Activated B cell treated with CpG ODN at 0.5 μM for 24 hours (primary cell): Measurements from ENCODE around the gene TMEM131L. TPM values are rescaled to one million over a fixed set of nuclear protein-coding genes. Genes with fewer than 3 reads are reported as not detected.
A peak's percentile ranks its signal among the peaks of the same experiment; 100 is the strongest.

ENCODE experiments used
- ATAC-seq: fragments of 200-7000 bp; cut with Tn5 transposase; one replicate; pipeline ENCODE4 v1.10.0; 2021; ENCODE audit warnings: low read depth, mild to moderate bottlenecking, moderate library complexity
- CTCF ChIA-PET: fragments of 350-600 bp; sonication (Branson Sonifier 250); formaldehyde crosslinking; loops from one replicate; lab custom pipeline; 2021; ENCODE audit warnings: antibody characterized with exemption; lab: Charles Lee
- POLR2A ChIA-PET: fragments of 350-600 bp; sonication (Branson Sonifier 250); formaldehyde crosslinking; loops from one replicate; lab custom pipeline; 2021; ENCODE audit warnings: antibody characterized with exemption; lab: Charles Lee
- DNase-seq: peaks from one replicate; pipeline ENCODE4 v3.0.0; 2022
- H3K27ac Mint-ChIP-seq: one replicate; pipeline ENCODE4 v1.8.0; 2020; ENCODE audit warnings: mixed read lengths
- H3K27me3 Mint-ChIP-seq: one replicate; pipeline ENCODE4 v1.8.0; 2021; ENCODE audit warnings: mixed read lengths
- H3K36me3 Mint-ChIP-seq: one replicate; pipeline ENCODE4 v1.8.0; 2021; ENCODE audit warnings: low read depth, mixed read lengths
- H3K4me1 Mint-ChIP-seq: one replicate; pipeline ENCODE4 v1.8.0; 2021; ENCODE audit warnings: mixed read lengths
- H3K4me3 Mint-ChIP-seq: one replicate; pipeline ENCODE4 v1.8.0; 2020; ENCODE audit warnings: mild to moderate bottlenecking, mixed read lengths
- H3K9me3 Mint-ChIP-seq: one replicate; pipeline ENCODE4 v1.8.0; 2020; ENCODE audit warnings: mixed read lengths
- intact Hi-C: fragments of 100-400 bp; cut with micrococcal nuclease; formaldehyde crosslinking; loops from one replicate; pipeline ENCODE4 v1.15.1; 2024
- total RNA-seq: library from RNA; stranded (reverse); gene quantifications from 2 replicates; pipeline ENCODE4 v1.2.3, GENCODE V29; 2022
- TF ChIP-seq, protein P1 (sequence below): fragments of 200-600 bp; IDR thresholded peaks from one replicate; pipeline ENCODE4 v1.8.0; 2022; ENCODE audit warnings: antibody characterized with exemption, mild to moderate bottlenecking

Gene TMEM131L
- total RNA-seq, 1 donor from 2014 or later, result 193 TPM

DNA sequence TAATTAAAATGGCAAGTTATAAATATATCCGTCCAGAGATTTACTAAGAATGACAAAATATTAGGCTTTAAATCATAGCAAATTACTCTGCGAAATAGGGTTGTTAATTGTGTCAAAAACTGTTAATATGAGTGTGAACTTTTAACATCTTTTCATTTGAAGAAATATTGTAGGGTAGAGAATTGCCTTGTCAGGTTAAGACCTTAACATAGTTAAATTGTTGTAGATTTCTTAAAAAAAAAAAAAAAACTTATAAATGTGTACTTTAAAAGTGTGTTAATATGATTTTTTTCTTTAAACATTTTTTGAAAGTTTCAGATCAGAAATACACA lies 110.2 kb downstream of the TMEM131L start:
- no peak overlapping the region for H3K27ac Mint-ChIP-seq
- H3K4me3 Mint-ChIP-seq, result no peak overlapping the region
- ChIA-PET CTCF (interaction anchor here (0.9 to 1.9 kb wide), 2 partner anchors 138 to 143 kb away, joined by 3 to 11 read pairs; no protein-coding TSS in a partner anchor), POLR2A (interaction anchor here (0.7 kb wide), 1 partner anchor 53 kb away, joined by 6 read pairs; no protein-coding TSS in a partner anchor)
- no peaks in the 10 kb centered on the region for H3K27me3 Mint-ChIP-seq
- TF ChIP-seq, protein P1, sequence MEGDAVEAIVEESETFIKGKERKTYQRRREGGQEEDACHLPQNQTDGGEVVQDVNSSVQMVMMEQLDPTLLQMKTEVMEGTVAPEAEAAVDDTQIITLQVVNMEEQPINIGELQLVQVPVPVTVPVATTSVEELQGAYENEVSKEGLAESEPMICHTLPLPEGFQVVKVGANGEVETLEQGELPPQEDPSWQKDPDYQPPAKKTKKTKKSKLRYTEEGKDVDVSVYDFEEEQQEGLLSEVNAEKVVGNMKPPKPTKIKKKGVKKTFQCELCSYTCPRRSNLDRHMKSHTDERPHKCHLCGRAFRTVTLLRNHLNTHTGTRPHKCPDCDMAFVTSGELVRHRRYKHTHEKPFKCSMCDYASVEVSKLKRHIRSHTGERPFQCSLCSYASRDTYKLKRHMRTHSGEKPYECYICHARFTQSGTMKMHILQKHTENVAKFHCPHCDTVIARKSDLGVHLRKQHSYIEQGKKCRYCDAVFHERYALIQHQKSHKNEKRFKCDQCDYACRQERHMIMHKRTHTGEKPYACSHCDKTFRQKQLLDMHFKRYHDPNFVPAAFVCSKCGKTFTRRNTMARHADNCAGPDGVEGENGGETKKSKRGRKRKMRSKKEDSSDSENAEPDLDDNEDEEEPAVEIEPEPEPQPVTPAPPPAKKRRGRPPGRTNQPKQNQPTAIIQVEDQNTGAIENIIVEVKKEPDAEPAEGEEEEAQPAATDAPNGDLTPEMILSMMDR, result no peak
- DNase-seq (no peak), ATAC-seq (no peak)
- H3K9me3 Mint-ChIP-seq, result no peaks in the 10 kb centered on the region
- intact Hi-C loops, result loop anchor here (1.0 to 10.0 kb wide), 2 partner anchors 352 to 433 kb away; no protein-coding TSS in a partner anchor
- H3K4me1 Mint-ChIP-seq, result peaks cover 76% of the 10 kb centered on the region
- H3K36me3 Mint-ChIP-seq, result peaks cover 48% of the 10 kb centered on the region

DNA sequence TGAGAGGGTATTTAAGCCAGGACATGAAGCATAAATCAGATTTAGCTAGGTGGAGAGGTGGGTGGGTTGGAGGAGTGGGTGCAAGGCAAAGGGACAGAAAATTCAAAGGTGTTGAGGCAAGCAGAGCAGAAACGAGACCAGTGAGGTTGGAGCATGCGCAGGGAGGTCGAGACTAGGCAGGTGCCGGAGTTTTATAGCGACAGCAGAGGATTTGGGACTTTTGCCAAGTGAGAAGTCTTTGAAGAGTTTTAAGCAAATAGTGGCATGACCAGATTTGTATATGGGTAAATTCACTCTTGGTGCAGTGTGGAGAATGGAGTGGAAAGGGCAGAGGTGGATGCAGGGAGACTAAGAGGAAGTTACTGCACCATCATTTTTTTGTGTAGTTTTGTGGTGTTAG lies 110.9 kb downstream of the TMEM131L start:
- Mint-ChIP-seq H3K4me3 (no peak overlapping the region), H3K27ac (peak overlapping the region; percentile 13), H3K36me3 (peaks cover 48% of the 10 kb centered on the region), H3K9me3 (no peaks in the 10 kb centered on the region), H3K27me3 (no peaks in the 10 kb centered on the region), H3K4me1 (peaks cover 76% of the 10 kb centered on the region)
- DNase-seq, result no peak
- ChIA-PET POLR2A (interaction anchor here (0.7 to 1.2 kb wide), 2 partner anchors 54 to 110 kb away, joined by 5 to 6 read pairs; no protein-coding TSS in a partner anchor), CTCF (interaction anchor here (0.9 to 1.9 kb wide), 2 partner anchors 138 to 144 kb away, joined by 3 to 11 read pairs; no protein-coding TSS in a partner anchor)
- no peak for ATAC-seq
- intact Hi-C loops, result loop anchor here (10.0 kb wide), 1 partner anchor 352 kb away; no protein-coding TSS in a partner anchor
- TF ChIP-seq, protein P1, result no peak

DNA sequence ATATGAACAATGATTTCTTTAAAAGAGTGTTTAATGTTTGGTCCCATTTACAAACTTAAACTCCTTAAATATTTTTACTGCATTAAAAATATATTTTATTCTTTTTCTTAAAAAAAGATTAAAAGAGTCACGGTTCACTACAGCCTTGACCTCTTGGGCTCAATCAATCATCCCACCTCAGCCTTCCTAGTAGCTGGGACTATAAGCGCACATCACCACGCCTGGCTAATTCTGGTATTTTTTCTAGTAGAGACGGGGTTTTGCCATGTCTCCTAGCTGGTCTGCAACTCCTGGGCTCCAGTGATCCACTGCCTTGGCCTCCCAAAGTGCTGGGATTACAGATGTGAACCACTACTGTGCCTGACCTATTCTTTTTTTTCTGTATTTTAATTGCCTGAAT lies 113.2 kb downstream of the TMEM131L start:
- Mint-ChIP-seq H3K9me3 (no peaks in the 10 kb centered on the region), H3K4me3 (peak overlapping the region; percentile 36), H3K27ac (peak overlapping the region; percentile 59), H3K4me1 (peaks cover 73% of the 10 kb centered on the region), H3K36me3 (peaks cover 52% of the 10 kb centered on the region), H3K27me3 (no peaks in the 10 kb centered on the region)
- ATAC-seq (peak; percentile 47), DNase-seq (no peak)
- intact Hi-C loops, result loop anchor here (10.0 kb wide), 1 partner anchor 355 kb away; no protein-coding TSS in a partner anchor
- CTCF ChIA-PET, result interaction anchor here (1.0 to 3.2 kb wide), 2 partner anchors 114 to 146 kb away, joined by 3 to 10 read pairs; partner anchors contain the start of gene TMEM131L
- TF ChIP-seq, protein P1, result no peak
- POLR2A ChIA-PET, result interaction anchor here (0.6 to 1.3 kb wide), 2 partner anchors 25 to 146 kb away, joined by 3 to 4 read pairs; no protein-coding TSS in a partner anchor

DNA sequence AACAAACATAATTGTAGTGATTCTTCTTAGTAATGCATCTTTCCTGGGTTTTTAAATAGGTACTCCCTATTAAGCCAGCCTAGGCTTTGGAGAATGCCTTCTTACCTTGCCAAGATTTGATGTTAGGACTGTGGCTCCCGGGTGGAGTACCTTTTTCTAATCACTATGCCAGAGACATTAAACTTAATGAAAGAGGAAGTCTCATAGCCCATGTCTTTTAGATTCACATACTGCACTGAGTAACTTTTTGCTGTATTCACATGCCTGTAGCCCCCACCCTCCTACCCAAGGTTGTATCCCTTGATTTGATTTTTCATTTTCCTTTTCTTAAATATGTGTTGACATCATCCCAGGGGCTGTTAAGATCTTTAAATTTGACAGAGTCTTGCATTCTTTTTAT lies 113.7 kb downstream of the TMEM131L start:
- no peak for DNase-seq
- H3K9me3 Mint-ChIP-seq, result no peaks in the 10 kb centered on the region
- peaks cover 71% of the 10 kb centered on the region for H3K4me1 Mint-ChIP-seq
- peak overlapping the region; percentile 36 for H3K4me3 Mint-ChIP-seq
- peak overlapping the region; percentile 59 for H3K27ac Mint-ChIP-seq
- intact Hi-C loops, result loop anchor here (2.0 to 10.0 kb wide), 3 partner anchors 19 to 355 kb away; no protein-coding TSS in a partner anchor
- ChIA-PET CTCF (interaction anchor here (1.0 to 3.2 kb wide), 2 partner anchors 114 to 147 kb away, joined by 3 to 10 read pairs; partner anchors contain the start of gene TMEM131L), POLR2A (no interaction called here)
- peak; percentile 73 for ATAC-seq
- H3K36me3 Mint-ChIP-seq, result peaks cover 51% of the 10 kb centered on the region
- TF ChIP-seq, protein P1, result no peak
- H3K27me3 Mint-ChIP-seq, result no peaks in the 10 kb centered on the region

DNA sequence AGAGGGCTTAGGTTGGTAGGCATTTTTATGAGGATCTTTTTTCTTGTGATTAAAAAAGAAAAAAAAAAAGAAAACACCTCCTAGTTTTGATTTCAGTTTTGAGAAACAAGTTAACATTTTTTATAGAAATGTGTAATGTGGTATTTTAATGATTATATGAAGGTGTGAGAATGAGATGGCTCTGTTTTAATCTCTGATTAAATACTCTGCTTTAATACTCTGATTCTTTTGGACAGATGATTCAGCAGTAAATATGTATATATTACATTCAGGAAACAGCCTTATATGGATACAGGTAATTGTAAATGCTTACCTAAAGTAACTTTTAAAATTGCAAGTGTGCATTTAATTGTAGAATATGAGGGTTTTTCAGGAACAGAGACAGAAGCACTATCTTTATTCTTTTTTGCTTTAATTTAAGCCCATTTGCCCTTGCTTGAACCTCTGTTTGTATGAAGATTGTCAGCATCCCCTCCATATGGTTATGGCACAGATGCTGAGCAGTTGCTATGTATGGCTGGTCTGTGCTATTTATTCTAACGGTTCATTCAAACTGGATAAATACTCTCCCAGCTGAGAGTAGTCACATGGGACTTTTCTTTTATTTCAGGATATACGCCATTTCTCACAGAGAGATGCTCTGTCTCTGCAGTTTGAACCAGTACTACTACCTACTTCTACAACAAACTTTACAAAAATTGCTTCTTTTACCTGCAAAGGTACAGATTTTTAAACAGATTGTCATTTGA lies 117.0 kb downstream of the TMEM131L start:
- Mint-ChIP-seq H3K4me1 (peaks cover 45% of the 10 kb centered on the region), H3K27ac (no peak overlapping the region), H3K9me3 (no peaks in the 10 kb centered on the region), H3K36me3 (peaks cover 69% of the 10 kb centered on the region), H3K4me3 (no peak overlapping the region), H3K27me3 (no peaks in the 10 kb centered on the region)
- TF ChIP-seq, protein P1, result no peak
- ATAC-seq, result no peak
- intact Hi-C loops, result loop anchor here (5.0 kb wide), 1 partner anchor 34 kb away; no protein-coding TSS in a partner anchor
- POLR2A ChIA-PET, result no interaction called here
- no peak for DNase-seq
- CTCF ChIA-PET, result interaction anchor here (1.4 kb wide), 1 partner anchor 9 kb away, joined by 4 read pairs; no protein-coding TSS in a partner anchor
